ENCODE data around the gene CAVIN4. TPM values are rescaled to one million over a fixed set of nuclear protein-coding genes. Genes with fewer than 3 reads are reported as not detected.

Gene CAVIN4
- total RNA-seq, 1 experiment from 2014 or later, result 0.95 TPM

DNA sequence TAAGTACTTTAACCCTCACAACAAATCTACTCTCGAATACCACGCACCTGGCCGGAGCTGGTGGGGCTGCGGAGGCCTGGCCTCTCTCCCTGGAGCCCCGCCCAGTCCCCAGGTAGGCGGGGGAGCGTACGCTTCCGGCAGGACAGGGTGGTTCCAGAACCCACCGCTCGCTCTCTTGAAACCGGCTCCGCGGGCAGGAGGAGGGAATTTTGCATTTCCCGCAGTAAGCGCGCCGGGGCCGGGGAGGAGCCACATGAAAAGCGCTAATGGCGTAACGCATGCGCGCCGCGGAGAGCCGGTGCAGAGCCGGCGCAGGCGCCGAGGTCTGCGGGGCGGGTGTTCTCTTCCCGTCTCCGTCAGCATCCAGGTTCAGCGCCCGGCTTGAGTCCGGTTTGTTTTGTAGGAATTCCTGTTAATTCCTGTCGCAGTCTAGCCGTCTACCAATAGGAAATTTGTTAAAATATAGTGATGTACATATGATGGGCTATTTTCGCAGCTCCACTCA lies 20.8 kb downstream of the CAVIN4 start:
- ChIA-PET CTCF (interaction anchor here (0.6 kb wide), 1 partner anchor 860 kb away, joined by 4 read pairs; no protein-coding TSS in a partner anchor), POLR2A (ENCODE audit: unreplicated experiment) (no interaction called here)
- Histone ChIP-seq H3K27me3 (ENCODE audit: low read length) (no peaks in the 10 kb centered on the region), H2AFZ (ENCODE audit: low read length) (peak overlapping the region; percentile 100), H3K27ac (ENCODE audit: low read length) (no peak overlapping the region), H4K20me1 (ENCODE audit: low read length) (no peaks in the 10 kb centered on the region), H3K36me3 (ENCODE audit: low read depth, low read length) (no peaks in the 10 kb centered on the region), H3K9ac (ENCODE audit: low read length) (peak overlapping the region; percentile 65), H3K4me2 (ENCODE audit: low read length) (peak overlapping the region; percentile 98), H3K9me2 (replicated peaks; ENCODE audit: low read length) (no peaks in the 10 kb centered on the region), H3F3A (ENCODE audit: low read length, unreplicated experiment) (no peaks in the 10 kb centered on the region), H3K9me3 (ENCODE audit: low read length) (no peaks in the 10 kb centered on the region), H3K4me1 (ENCODE audit: insufficient read depth, low read length) (no peaks in the 10 kb centered on the region), H3K79me2 (ENCODE audit: low read length) (no peaks in the 10 kb centered on the region), H3K4me3 (ENCODE audit: low read length) (peak overlapping the region; percentile 76)
- no TSS peak for BruUV-seq (replicated peaks)
- intact Hi-C loops (cut with micrococcal nuclease), result loop anchor here (5.0 to 10.0 kb wide), 3 partner anchors 171 to 271 kb away; partner anchors contain the start of genes MSANTD3 and TEX10
- ATAC-seq, result peak; percentile 84
- peak; percentile 82 for DNase-seq
- TF ChIP-seq EZH2phosphoT487 (IDR thresholded peaks at IDR 0.05; ENCODE audit: borderline replicate concordance, low read length), result no peak
- TF ChIP-seq EZH2 (IDR thresholded peaks at IDR 0.05; ENCODE audit: low read length, unreplicated experiment), result no peak
- TF ChIP-seq, protein P1, sequence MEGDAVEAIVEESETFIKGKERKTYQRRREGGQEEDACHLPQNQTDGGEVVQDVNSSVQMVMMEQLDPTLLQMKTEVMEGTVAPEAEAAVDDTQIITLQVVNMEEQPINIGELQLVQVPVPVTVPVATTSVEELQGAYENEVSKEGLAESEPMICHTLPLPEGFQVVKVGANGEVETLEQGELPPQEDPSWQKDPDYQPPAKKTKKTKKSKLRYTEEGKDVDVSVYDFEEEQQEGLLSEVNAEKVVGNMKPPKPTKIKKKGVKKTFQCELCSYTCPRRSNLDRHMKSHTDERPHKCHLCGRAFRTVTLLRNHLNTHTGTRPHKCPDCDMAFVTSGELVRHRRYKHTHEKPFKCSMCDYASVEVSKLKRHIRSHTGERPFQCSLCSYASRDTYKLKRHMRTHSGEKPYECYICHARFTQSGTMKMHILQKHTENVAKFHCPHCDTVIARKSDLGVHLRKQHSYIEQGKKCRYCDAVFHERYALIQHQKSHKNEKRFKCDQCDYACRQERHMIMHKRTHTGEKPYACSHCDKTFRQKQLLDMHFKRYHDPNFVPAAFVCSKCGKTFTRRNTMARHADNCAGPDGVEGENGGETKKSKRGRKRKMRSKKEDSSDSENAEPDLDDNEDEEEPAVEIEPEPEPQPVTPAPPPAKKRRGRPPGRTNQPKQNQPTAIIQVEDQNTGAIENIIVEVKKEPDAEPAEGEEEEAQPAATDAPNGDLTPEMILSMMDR (conservative IDR thresholded peaks at IDR 0.05; ENCODE audit: low read depth, low read length), result no peak

DNA sequence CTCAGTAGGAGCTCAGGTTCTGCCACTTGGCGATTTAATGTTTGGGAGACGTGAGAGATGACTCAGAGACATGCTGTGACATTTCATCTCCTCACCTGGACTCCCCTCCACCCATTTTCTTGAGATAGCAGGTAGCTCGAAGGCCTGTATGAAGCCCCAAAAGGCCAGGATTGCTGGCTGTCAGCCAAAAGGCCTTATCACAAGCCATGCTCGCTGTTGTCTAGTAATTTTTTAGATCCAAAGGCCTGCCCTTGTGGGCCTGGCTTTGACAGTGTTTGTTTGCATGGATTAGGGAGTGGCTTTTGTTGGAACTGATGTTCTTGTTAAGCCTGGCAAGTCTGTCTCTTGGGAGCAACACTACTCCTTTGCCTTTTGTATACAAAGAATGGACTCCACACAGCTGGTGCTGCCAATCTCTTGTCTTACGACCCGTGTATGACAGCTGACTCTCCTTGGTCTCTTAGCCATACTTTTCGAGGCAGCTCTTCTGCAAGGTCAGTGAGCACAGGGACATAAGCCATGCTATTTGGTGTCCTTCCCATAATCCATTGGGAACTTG lies 22.7 kb downstream of the CAVIN4 start:
- TF ChIP-seq, protein P1 (conservative IDR thresholded peaks at IDR 0.05; ENCODE audit: low read depth, low read length), result no peak
- TF ChIP-seq EZH2 (IDR thresholded peaks at IDR 0.05; ENCODE audit: low read length, unreplicated experiment), result no peak
- TF ChIP-seq EZH2phosphoT487 (IDR thresholded peaks at IDR 0.05; ENCODE audit: borderline replicate concordance, low read length), result no peak
- Histone ChIP-seq H4K20me1 (ENCODE audit: low read length) (no peaks in the 10 kb centered on the region), H3F3A (ENCODE audit: low read length, unreplicated experiment) (no peaks in the 10 kb centered on the region), H3K9me2 (replicated peaks; ENCODE audit: low read length) (no peaks in the 10 kb centered on the region), H3K27me3 (ENCODE audit: low read length) (no peaks in the 10 kb centered on the region), H3K4me1 (ENCODE audit: insufficient read depth, low read length) (no peaks in the 10 kb centered on the region), H3K9ac (ENCODE audit: low read length) (no peak overlapping the region), H2AFZ (ENCODE audit: low read length) (no peak overlapping the region), H3K79me2 (ENCODE audit: low read length) (no peaks in the 10 kb centered on the region), H3K36me3 (ENCODE audit: low read depth, low read length) (no peaks in the 10 kb centered on the region), H3K4me3 (ENCODE audit: low read length) (no peak overlapping the region), H3K9me3 (ENCODE audit: low read length) (no peaks in the 10 kb centered on the region), H3K4me2 (ENCODE audit: low read length) (no peak overlapping the region), H3K27ac (ENCODE audit: low read length) (no peak overlapping the region)
- DNase-seq (no peak), ATAC-seq (no peak)
- intact Hi-C loops (cut with micrococcal nuclease), result loop anchor here (5.0 kb wide), 1 partner anchor 787 kb away; the partner anchor contains the start of gene BAAT
- ChIA-PET CTCF (interaction anchor here (0.5 to 2.2 kb wide), 3 partner anchors 186 to 710 kb away, joined by 3 to 33 read pairs (median 5); no protein-coding TSS in a partner anchor), POLR2A (ENCODE audit: unreplicated experiment) (no interaction called here)
- no TSS peak for BruUV-seq (replicated peaks)

DNA sequence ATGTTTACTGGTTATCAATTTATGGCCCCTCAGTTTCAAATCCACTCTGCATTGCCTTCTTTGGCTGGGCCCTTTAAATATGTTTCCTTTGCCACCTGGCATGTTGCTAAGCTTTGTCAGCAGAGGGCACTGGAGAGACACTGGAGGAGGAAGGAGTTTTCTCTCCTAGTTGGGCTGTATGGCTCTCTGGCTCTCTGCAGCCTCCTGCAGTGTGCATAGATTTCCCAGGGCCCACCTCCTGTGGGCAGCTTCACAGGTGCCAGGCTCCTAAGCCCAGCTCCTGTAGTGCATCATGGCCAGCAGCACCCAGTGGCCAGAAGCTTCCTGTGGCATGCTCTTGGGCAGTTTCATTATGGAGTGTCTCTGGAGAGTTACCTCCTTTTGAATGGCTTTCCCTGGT lies 23.3 kb downstream of the CAVIN4 start:
- Histone ChIP-seq H3K27ac (ENCODE audit: low read length) (no peak overlapping the region), H3K4me2 (ENCODE audit: low read length) (no peak overlapping the region), H3K27me3 (ENCODE audit: low read length) (no peaks in the 10 kb centered on the region), H3K4me3 (ENCODE audit: low read length) (no peak overlapping the region), H2AFZ (ENCODE audit: low read length) (no peak overlapping the region), H3K9me3 (ENCODE audit: low read length) (no peaks in the 10 kb centered on the region), H4K20me1 (ENCODE audit: low read length) (no peaks in the 10 kb centered on the region), H3K9me2 (replicated peaks; ENCODE audit: low read length) (no peaks in the 10 kb centered on the region), H3F3A (ENCODE audit: low read length, unreplicated experiment) (no peaks in the 10 kb centered on the region), H3K79me2 (ENCODE audit: low read length) (no peaks in the 10 kb centered on the region), H3K4me1 (ENCODE audit: insufficient read depth, low read length) (no peaks in the 10 kb centered on the region), H3K9ac (ENCODE audit: low read length) (no peak overlapping the region), H3K36me3 (ENCODE audit: low read depth, low read length) (no peaks in the 10 kb centered on the region)
- DNase-seq (peak; percentile 69), ATAC-seq (peak; percentile 63)
- no TSS peak for BruUV-seq (replicated peaks)
- intact Hi-C loops (cut with micrococcal nuclease), result loop anchor here (5.0 kb wide), 1 partner anchor 786 kb away; the partner anchor contains the start of gene BAAT
- CTCF ChIA-PET, result interaction anchor here (0.5 to 2.2 kb wide), 6 partner anchors 26 to 769 kb away, joined by 3 to 33 read pairs (median 3); no protein-coding TSS in a partner anchor
- POLR2A ChIA-PET (ENCODE audit: unreplicated experiment), result no interaction called here
- no peak for TF ChIP-seq EZH2 (IDR thresholded peaks at IDR 0.05; ENCODE audit: low read length, unreplicated experiment)
- TF ChIP-seq, protein P1 (conservative IDR thresholded peaks at IDR 0.05; ENCODE audit: low read depth, low read length), result peak; percentile 71
